ENCODE data around the gene PHF21A. TPM values are rescaled to one million over a fixed set of nuclear protein-coding genes. Genes with fewer than 3 reads are reported as not detected.

PHF21A gene
- total RNA-seq, 4 donors from 2014 or later = 34.4 to 58.6 (median 47.7) TPM

DNA sequence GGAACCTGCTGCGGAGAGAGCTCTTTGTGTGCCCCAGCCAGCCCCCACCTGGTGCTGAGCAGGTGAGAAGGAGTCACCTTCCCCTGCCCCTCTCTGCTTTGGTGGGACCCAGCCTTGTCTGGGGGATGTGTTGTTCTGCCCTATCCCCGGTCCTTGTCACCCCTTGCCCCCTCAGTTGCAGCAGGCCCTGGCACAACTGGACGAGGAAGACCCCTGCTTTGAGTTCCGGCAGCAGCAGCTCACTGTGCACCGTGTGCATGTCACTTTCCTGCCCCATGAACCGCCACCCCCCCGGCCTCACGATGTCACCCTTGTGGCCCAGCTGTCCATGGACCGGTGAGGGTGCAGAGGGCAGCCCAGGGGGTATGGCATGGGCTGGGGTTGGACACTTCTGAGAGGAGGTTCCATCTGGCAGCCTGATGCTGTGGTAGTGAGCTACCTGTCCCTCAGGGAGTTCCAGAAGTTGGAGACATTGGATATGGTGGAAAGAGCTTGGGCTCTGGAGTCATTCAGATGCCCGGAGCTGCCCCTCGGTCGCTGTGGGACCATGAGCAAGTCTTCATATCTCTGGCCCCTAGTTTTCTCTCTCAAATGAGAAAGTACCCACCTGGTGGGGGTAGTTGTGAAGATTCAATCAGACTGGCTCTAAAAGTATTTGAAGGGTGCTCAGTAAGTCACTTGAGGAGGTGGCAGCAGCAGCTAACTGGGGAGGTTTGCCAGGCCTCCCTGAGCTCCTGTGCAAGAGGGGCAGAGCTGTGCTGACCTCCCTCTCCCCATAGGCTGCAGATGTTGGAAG is 194.5 kb downstream of the PHF21A start:
- TF ChIP-seq, protein P1, sequence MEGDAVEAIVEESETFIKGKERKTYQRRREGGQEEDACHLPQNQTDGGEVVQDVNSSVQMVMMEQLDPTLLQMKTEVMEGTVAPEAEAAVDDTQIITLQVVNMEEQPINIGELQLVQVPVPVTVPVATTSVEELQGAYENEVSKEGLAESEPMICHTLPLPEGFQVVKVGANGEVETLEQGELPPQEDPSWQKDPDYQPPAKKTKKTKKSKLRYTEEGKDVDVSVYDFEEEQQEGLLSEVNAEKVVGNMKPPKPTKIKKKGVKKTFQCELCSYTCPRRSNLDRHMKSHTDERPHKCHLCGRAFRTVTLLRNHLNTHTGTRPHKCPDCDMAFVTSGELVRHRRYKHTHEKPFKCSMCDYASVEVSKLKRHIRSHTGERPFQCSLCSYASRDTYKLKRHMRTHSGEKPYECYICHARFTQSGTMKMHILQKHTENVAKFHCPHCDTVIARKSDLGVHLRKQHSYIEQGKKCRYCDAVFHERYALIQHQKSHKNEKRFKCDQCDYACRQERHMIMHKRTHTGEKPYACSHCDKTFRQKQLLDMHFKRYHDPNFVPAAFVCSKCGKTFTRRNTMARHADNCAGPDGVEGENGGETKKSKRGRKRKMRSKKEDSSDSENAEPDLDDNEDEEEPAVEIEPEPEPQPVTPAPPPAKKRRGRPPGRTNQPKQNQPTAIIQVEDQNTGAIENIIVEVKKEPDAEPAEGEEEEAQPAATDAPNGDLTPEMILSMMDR (IDR thresholded peaks at IDR 0.05; ENCODE audit: low read depth) = no peak

DNA sequence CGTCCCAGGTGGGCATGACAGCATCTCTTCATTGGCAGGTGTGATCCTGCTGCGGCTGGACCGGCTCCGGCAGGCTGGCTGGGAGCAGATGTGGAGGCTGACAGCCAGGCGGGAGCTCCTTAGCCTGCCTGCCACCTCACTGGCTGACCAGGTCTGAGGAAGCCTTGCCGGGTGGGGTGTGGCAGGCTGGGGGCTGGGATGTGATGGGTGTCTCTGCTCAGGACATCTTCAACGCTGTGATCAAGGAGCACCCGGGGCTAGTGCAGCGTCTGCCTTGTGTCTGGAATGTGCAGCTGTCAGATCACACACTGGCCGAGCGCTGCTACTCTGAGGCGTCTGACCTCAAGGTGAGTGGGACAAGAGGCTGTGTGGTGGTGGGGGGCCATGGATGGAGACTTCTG is 195.3 kb downstream of the PHF21A start:
- TF ChIP-seq, protein P1 (IDR thresholded peaks at IDR 0.05; ENCODE audit: low read depth) = no peak

- TF ChIP-seq, protein P1 (IDR thresholded peaks at IDR 0.05; ENCODE audit: low read depth) = no peak
These were observed 195.7 kb downstream of the PHF21A start for GRCh38 chr11:45925550-45925949.

GRCh38 chr11:45924927-45925326 is 196.3 kb downstream of the PHF21A start:
- TF ChIP-seq, protein P1 (IDR thresholded peaks at IDR 0.05; ENCODE audit: low read depth) = no peak

DNA sequence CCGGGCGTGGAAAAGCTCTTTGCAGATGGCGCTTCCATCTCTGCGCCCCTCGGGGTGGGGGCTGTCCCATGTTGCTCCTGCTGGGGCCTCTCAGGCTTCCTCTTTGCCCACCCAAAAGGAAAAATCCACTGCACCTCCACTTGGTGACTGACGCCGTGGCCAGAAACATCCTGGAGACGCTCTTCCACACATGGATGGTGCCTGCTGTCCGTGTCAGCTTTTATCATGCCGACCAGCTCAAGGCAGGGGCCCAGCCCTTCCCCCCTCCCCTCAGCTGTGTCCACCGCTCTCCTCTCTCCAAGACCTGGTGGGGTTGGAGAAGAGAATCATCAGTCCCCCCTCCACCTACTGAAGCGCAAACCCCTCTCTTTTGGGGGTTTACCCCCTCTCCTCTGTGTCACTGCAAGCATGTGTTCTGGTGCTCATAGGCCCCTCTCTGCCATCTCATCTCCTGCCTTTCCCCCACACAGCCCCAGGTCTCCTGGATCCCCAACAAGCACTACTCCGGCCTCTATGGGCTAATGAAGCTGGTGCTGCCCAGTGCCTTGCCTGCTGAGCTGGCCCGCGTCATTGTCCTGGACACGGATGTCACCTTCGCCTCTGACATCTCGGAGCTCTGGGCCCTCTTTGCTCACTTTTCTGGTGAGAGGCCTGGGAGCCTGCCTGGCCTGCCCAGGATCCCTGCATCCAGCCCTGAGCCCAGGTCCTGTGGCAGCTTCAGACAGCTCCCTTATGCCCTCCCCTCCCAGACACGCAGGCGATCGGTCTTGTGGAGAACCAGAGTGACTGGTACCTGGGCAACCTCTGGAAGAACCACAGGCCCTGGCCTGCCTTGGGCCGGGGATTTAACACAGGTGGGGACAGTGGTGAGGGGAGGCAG is 197.0 kb downstream of the PHF21A start:
- TF ChIP-seq, protein P1 (IDR thresholded peaks at IDR 0.05; ENCODE audit: low read depth) = no peak

- TF ChIP-seq, protein P1 (IDR thresholded peaks at IDR 0.05; ENCODE audit: low read depth) = no peak
These were observed 198.7 kb downstream of the PHF21A start, which contains the start of gene LARGE2 for GRCh38 chr11:45922425-45923082. Gene LARGE2 (plus strand): TSS chr11:45922656. CDS start chr11:45922883, 227 bp downstream.
